Astrocyte (in vitro differentiated cells and primary cell): ENCODE data around the gene HCRTR2. TPM values are rescaled to one million over a fixed set of nuclear protein-coding genes. Genes with fewer than 3 reads are reported as not detected.

Source experiments
- DNase-seq: peaks from one replicate; pipeline ENCODE4 v3.0.0-alpha.2; 2010; ENCODE audit warnings: low read depth
- FAIRE-seq: peaks from 2 replicates; lab custom pipeline; 2011; peaks lifted over from hg19 to GRCh38; lab: Jason Lieb, UNC
- H2AFZ ChIP-seq: 2 replicates; pipeline ENCODE4 v1.6.0; 2012; ENCODE audit warnings: low read depth, low read length, inconsistent platforms
- H3K27ac ChIP-seq: 2 replicates; pipeline ENCODE4 v1.5.1; 2011; ENCODE audit warnings: low read depth, low read length, inconsistent platforms
- H3K27me3 ChIP-seq: 2 replicates; pipeline ENCODE4 v1.6.0; 2011; ENCODE audit warnings: low read length, inconsistent platforms; ENCODE audit not compliant: insufficient read depth
- H3K36me3 ChIP-seq: 2 replicates; pipeline ENCODE4 v1.5.1; 2011; ENCODE audit warnings: low read length, inconsistent platforms; ENCODE audit not compliant: insufficient read depth
- H3K4me1 ChIP-seq: 2 replicates; pipeline ENCODE4 v1.5.1; 2011; ENCODE audit warnings: low read length, inconsistent platforms; ENCODE audit not compliant: insufficient read depth
- H3K4me2 ChIP-seq: 2 replicates; pipeline ENCODE4 v1.6.0; 2012; ENCODE audit warnings: low read length, inconsistent platforms
- H3K4me3 ChIP-seq: 2 replicates; pipeline ENCODE4 v1.5.1; 2011; ENCODE audit warnings: low read depth, mild to moderate bottlenecking, low read length, inconsistent platforms; ENCODE audit not compliant: insufficient read depth
- H3K79me2 ChIP-seq: 2 replicates; pipeline ENCODE4 v1.6.0; 2012; ENCODE audit warnings: mild to moderate bottlenecking, low read length, inconsistent platforms; ENCODE audit not compliant: insufficient read depth
- H3K9ac ChIP-seq: 2 replicates; pipeline ENCODE4 v1.6.0; 2012; ENCODE audit warnings: mild to moderate bottlenecking, low read length, inconsistent platforms
- H3K9me3 ChIP-seq: 2 replicates; pipeline ENCODE4 v1.5.1; 2012; ENCODE audit warnings: low read depth, mild to moderate bottlenecking, low read length, inconsistent platforms; ENCODE audit not compliant: insufficient read depth
- H4K20me1 ChIP-seq: 2 replicates; pipeline ENCODE4 v1.6.0; 2012; ENCODE audit warnings: low read length, inconsistent platforms; ENCODE audit not compliant: insufficient read depth
- H3K27ac Mint-ChIP-seq: one replicate; pipeline ENCODE4 v1.8.0; 2021; ENCODE audit warnings: mild to moderate bottlenecking, mixed read lengths; ENCODE audit not compliant: unreplicated experiment
- H3K27me3 Mint-ChIP-seq: one replicate; pipeline ENCODE4 v1.8.0; 2021; ENCODE audit warnings: low read depth, mixed read lengths; ENCODE audit not compliant: unreplicated experiment
- H3K36me3 Mint-ChIP-seq: one replicate; pipeline ENCODE4 v1.8.0; 2021; ENCODE audit warnings: low read depth, mixed read lengths; ENCODE audit not compliant: unreplicated experiment
- H3K4me1 Mint-ChIP-seq: one replicate; pipeline ENCODE4 v1.8.0; 2021; ENCODE audit warnings: low read depth, mixed read lengths; ENCODE audit not compliant: unreplicated experiment
- H3K4me3 Mint-ChIP-seq: one replicate; pipeline ENCODE4 v1.8.0; 2021; ENCODE audit warnings: mild to moderate bottlenecking, moderate library complexity, mixed read lengths; ENCODE audit not compliant: unreplicated experiment
- H3K9me3 Mint-ChIP-seq: one replicate; pipeline ENCODE4 v1.8.0; 2021; ENCODE audit warnings: mild to moderate bottlenecking, mixed read lengths; ENCODE audit not compliant: unreplicated experiment
- CTCF ChIP-seq: IDR thresholded peaks from 2 replicates; pipeline ENCODE4 v1.5.1; 2011; ENCODE audit warnings: low read depth, mild to moderate bottlenecking, inconsistent platforms, low read length, moderate library complexity; ENCODE audit not compliant: insufficient read depth
- EZH2 ChIP-seq: IDR thresholded peaks from 2 replicates; pipeline ENCODE4 v1.6.1; 2012; ENCODE audit warnings: mild to moderate bottlenecking, low read length, inconsistent platforms; ENCODE audit not compliant: insufficient read depth
- total RNA-seq: library from RNA; stranded (reverse); gene quantifications from 2 replicates; pipeline ENCODE4 v1.2.1, GENCODE V29; 2021

The HCRTR2 gene
- total RNA-seq, 1 donor from 2014 or later, result 0.23 TPM

GRCh38 chr6:55299286-55299985 is 125.1 kb downstream of the HCRTR2 start:
- H3K36me3 Mint-ChIP-seq, result no peaks in the 10 kb centered on the region
- H3K27me3 ChIP-seq, result no peaks in the 10 kb centered on the region
- no peak overlapping the region for H3K27ac Mint-ChIP-seq
- H3K4me2 ChIP-seq, result no peak overlapping the region
- TF ChIP-seq CTCF (no peak), EZH2 (no peak)
- no peak overlapping the region for H3K4me3 ChIP-seq
- H3K79me2 ChIP-seq, result no peaks in the 10 kb centered on the region
- H3K36me3 ChIP-seq, result no peaks in the 10 kb centered on the region
- H3K9ac ChIP-seq, result no peak overlapping the region
- no peaks in the 10 kb centered on the region for H3K9me3 ChIP-seq
- no peaks in the 10 kb centered on the region for H3K4me1 Mint-ChIP-seq
- no peak overlapping the region for H3K4me3 Mint-ChIP-seq
- FAIRE-seq (no peak), DNase-seq (no peak)
- no peak overlapping the region for H3K27ac ChIP-seq
- no peaks in the 10 kb centered on the region for H3K27me3 Mint-ChIP-seq
- no peaks in the 10 kb centered on the region for H4K20me1 ChIP-seq
- H3K9me3 Mint-ChIP-seq, result peaks cover 4% of the 10 kb centered on the region
- no peaks in the 10 kb centered on the region for H3K4me1 ChIP-seq
- H2AFZ ChIP-seq, result no peak overlapping the region

- H3K4me1 ChIP-seq, result no peaks in the 10 kb centered on the region
- DNase-seq, result no peak
- H3K27ac ChIP-seq, result no peak overlapping the region
- no peak overlapping the region for H3K4me2 ChIP-seq
- H3K4me1 Mint-ChIP-seq, result no peaks in the 10 kb centered on the region
- H3K9me3 Mint-ChIP-seq, result peaks cover 2% of the 10 kb centered on the region
- H3K36me3 ChIP-seq, result no peaks in the 10 kb centered on the region
- no peak overlapping the region for H2AFZ ChIP-seq
- TF ChIP-seq CTCF (no peak), EZH2 (no peak)
- no peak overlapping the region for H3K4me3 Mint-ChIP-seq
- no peak overlapping the region for H3K27ac Mint-ChIP-seq
- no peaks in the 10 kb centered on the region for H3K27me3 ChIP-seq
- H4K20me1 ChIP-seq, result no peaks in the 10 kb centered on the region
- H3K36me3 Mint-ChIP-seq, result no peaks in the 10 kb centered on the region
- no peak overlapping the region for H3K4me3 ChIP-seq
- H3K79me2 ChIP-seq, result no peaks in the 10 kb centered on the region
- no peaks in the 10 kb centered on the region for H3K9me3 ChIP-seq
- no peak overlapping the region for H3K9ac ChIP-seq
- FAIRE-seq, result no peak
- H3K27me3 Mint-ChIP-seq, result no peaks in the 10 kb centered on the region
Measured at GRCh38 chr6:55304747-55305146, 130.4 kb downstream of the HCRTR2 start.
